HUES64 (cell line): Measurements from ENCODE around the gene PSMA6.

Experiments used
- H3K27ac ChIP-seq: 2 replicates; pipeline ENCODE4 v1.7.0; 2013; ENCODE audit warnings: low read depth, low read length, inconsistent platforms
- H3K27me3 ChIP-seq: 2 replicates; pipeline ENCODE4 v1.6.1; 2013; ENCODE audit warnings: mild to moderate bottlenecking, low read length; ENCODE audit not compliant: insufficient read depth
- H3K36me3 ChIP-seq: 2 replicates; pipeline ENCODE4 v1.6.1; 2013; ENCODE audit warnings: mild to moderate bottlenecking, low read length; ENCODE audit not compliant: insufficient read depth
- H3K4me1 ChIP-seq: 2 replicates; pipeline ENCODE4 v1.6.1; 2013; ENCODE audit warnings: mild to moderate bottlenecking, low read length, moderate library complexity; ENCODE audit not compliant: insufficient read depth
- H3K4me3 ChIP-seq: 2 replicates; pipeline ENCODE4 v1.5.1; 2013; ENCODE audit warnings: mild to moderate bottlenecking, low read length, moderate library complexity
- H3K9ac ChIP-seq: 2 replicates; pipeline ENCODE4 v1.6.1; 2013; ENCODE audit warnings: mild to moderate bottlenecking, low read depth, low read length
- H3K9me3 ChIP-seq: 2 replicates; pipeline ENCODE4 v1.6.1; 2013; ENCODE audit warnings: low read depth, low read length; ENCODE audit not compliant: insufficient read depth
- WGBS: fragments of 150-250, 120-280 bp; methylation state at CpG from one replicate; pipeline ENCODE4 v1.1.7; 2013; ENCODE audit warnings: missing lambda C conversion rate; 5-methylcytosine and 5-hydroxymethylcytosine counted together

PSMA6 gene

GRCh38 chr14:35362450-35362849 is 70.3 kb downstream of the PSMA6 start:
- WGBS: 81% methylated on average over 3 of the region's 3 CpGs
- Histone ChIP-seq H3K9me3 (no peaks in the 10 kb centered on the region), H3K36me3 (no peaks in the 10 kb centered on the region), H3K4me1 (peaks cover 5% of the 10 kb centered on the region), H3K27ac (no peak overlapping the region), H3K27me3 (no peaks in the 10 kb centered on the region), H3K4me3 (no peak overlapping the region), H3K9ac (no peak overlapping the region)

DNA sequence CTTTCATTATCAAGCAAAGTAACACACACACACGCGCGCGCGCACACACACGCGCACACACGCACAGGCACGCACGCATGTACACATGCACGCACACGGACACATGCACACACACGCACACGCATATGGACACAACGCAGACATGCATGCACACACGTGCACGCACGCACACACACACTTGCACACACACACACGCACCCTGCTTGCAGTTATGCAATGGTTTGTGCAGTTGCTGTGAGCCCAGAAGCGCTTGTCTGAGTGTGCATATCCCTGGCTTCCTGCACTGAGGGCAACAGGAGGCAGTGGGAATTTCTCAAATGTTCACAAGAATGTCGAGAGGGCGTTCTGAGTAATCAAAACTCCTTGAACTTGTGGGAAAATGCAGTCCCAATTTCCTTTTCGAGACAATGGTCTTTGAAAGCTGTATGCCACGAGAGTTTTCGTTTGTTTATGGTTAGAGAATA is 70.8 kb downstream of the PSMA6 start:
- H3K9me3 ChIP-seq: no peaks in the 10 kb centered on the region
- H3K27me3 ChIP-seq: no peaks in the 10 kb centered on the region
- H3K36me3 ChIP-seq: no peaks in the 10 kb centered on the region
- 94% methylated on average over 25 of the region's 25 CpGs for WGBS
- H3K4me3 ChIP-seq: no peak overlapping the region
- H3K9ac ChIP-seq: no peak overlapping the region
- H3K27ac ChIP-seq: no peak overlapping the region
- peaks cover 10% of the 10 kb centered on the region for H3K4me1 ChIP-seq

DNA sequence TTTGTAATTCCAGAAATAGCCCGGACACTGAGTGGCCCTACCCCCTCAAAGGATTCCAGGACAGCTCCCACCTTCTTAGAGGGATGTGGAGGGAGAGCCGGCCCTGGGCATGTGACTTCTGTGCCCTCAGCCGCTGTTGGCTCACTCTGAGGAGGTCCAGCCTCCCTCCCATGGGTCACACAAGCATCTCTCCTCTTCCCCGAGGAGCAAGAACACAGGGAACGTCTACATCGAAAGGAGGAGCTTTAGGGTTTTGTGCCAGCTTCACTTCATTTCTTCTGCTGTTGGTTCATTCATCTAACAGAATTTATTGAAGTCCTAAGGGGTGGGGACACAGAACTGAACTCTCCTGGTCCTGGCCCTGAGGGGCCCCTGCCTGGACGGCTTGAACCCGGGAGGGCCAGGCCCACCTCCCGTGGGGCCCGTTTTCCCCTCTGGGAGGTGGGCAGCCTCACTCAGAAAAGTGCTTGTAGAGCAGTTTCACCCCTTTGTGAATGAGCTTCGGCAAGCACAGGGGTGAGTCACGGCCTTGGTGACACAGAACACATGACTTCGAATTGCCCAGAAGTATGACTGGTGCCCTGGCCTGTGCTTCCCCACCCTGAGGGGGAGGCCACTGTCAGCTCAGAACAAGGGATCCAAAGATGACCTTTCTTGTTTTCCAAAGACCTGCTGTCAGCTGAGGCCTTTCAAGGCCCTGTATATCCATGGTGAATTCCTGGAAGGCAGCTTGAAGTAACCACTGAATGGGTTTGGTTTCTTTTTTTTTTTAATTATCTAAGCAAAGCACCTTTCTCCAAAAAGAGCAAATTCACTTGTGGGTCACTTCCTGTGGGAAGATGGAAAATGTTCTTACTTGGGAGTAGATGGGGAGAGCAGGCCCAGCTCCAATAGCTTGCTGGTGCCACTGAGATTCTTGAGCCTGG is 73.2 kb downstream of the PSMA6 start:
- 84% methylated on average over 13 of the region's 13 CpGs for WGBS
- Histone ChIP-seq H3K9ac (no peak overlapping the region), H3K36me3 (no peaks in the 10 kb centered on the region), H3K4me1 (peaks cover 18% of the 10 kb centered on the region), H3K27me3 (no peaks in the 10 kb centered on the region), H3K4me3 (no peak overlapping the region), H3K27ac (no peak overlapping the region), H3K9me3 (no peaks in the 10 kb centered on the region)

DNA sequence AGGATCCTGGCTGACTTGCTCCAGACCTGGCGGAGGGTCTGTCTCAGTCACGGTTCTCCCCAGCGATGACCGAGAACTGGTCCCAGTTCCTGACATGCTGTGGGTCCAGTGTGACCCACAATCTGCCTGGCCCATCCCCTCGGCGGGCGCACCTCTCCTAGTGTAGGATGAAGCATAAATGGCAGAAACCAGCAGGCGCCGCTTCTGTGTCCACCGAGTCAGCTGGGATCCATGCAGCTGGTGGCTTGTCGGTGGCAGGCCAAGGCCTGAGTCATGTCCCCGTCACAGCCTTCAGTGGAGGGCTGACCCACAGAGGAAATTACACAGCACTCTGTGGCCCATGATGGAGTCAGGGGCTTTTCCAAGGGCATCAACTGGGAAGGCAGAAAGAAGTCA is 73.9 kb downstream of the PSMA6 start:
- WGBS: 96% methylated on average over 12 of the region's 12 CpGs
- no peak overlapping the region for H3K9ac ChIP-seq
- peaks cover 18% of the 10 kb centered on the region for H3K4me1 ChIP-seq

GRCh38 chr14:35366521-35366976 is 74.4 kb downstream of the PSMA6 start:
- Histone ChIP-seq H3K27ac (no peak overlapping the region), H3K4me3 (no peak overlapping the region), H3K27me3 (no peaks in the 10 kb centered on the region), H3K9me3 (no peaks in the 10 kb centered on the region), H3K4me1 (peaks cover 18% of the 10 kb centered on the region), H3K9ac (no peak overlapping the region), H3K36me3 (no peaks in the 10 kb centered on the region)
- 95% methylated on average over 8 of the region's 8 CpGs for WGBS

More for the DNA sequence above, 73.9 kb downstream of the PSMA6 start:
- Histone ChIP-seq H3K36me3 (no peaks in the 10 kb centered on the region), H3K4me3 (no peak overlapping the region), H3K9me3 (no peaks in the 10 kb centered on the region), H3K27ac (no peak overlapping the region), H3K27me3 (no peaks in the 10 kb centered on the region)

GRCh38 chr14:35367056-35367372 is 74.8 kb downstream of the PSMA6 start:
- no peak overlapping the region for H3K4me3 ChIP-seq
- no peaks in the 10 kb centered on the region for H3K9me3 ChIP-seq
- H3K27me3 ChIP-seq: no peaks in the 10 kb centered on the region
- H3K36me3 ChIP-seq: no peaks in the 10 kb centered on the region
- H3K27ac ChIP-seq: no peak overlapping the region
- WGBS: 81% methylated on average over 5 of the region's 5 CpGs
- H3K4me1 ChIP-seq: peaks cover 18% of the 10 kb centered on the region
- H3K9ac ChIP-seq: no peak overlapping the region
